ENCODE measurements around the gene RAD18.
A peak's percentile ranks its signal among the peaks of the same experiment; 100 is the strongest.

RAD18 gene, protein sequence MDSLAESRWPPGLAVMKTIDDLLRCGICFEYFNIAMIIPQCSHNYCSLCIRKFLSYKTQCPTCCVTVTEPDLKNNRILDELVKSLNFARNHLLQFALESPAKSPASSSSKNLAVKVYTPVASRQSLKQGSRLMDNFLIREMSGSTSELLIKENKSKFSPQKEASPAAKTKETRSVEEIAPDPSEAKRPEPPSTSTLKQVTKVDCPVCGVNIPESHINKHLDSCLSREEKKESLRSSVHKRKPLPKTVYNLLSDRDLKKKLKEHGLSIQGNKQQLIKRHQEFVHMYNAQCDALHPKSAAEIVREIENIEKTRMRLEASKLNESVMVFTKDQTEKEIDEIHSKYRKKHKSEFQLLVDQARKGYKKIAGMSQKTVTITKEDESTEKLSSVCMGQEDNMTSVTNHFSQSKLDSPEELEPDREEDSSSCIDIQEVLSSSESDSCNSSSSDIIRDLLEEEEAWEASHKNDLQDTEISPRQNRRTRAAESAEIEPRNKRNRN

GRCh38 chr3:8963137-8963853, at the start of gene RAD18:
RAD18 (minus strand) TSS chr3:8963472; CDS start chr3:8963385, 87 bp downstream.
- Mint-ChIP-seq H3K4me1 (peaks cover 18 to 40% of the 10 kb centered on the region in 2 donors), H3K9me3 (no peaks in the 10 kb centered on the region), H3K36me3 (peaks cover 16 to 25% of the 10 kb centered on the region in 2 donors), H3K27me3 (peaks cover 2 to 10% of the 10 kb centered on the region in 2 donors), H3K4me3 (peak within 1 kb of the TSS; percentile 98 to 100), H3K27ac (peak within 1 kb of the TSS; percentile 97)
- DNase-seq: peak; percentile 91
- ATAC-seq (replicated peaks): peak; percentile 88 to 93

- no peak overlapping the region for H3K27ac Mint-ChIP-seq
- no peak overlapping the region for H3K4me3 Mint-ChIP-seq
- peaks cover 0 to 1% of the 10 kb centered on the region in 2 donors for H3K9me3 Mint-ChIP-seq
- no peaks in the 10 kb centered on the region for H3K36me3 Mint-ChIP-seq
- peaks cover 8 to 12% of the 10 kb centered on the region in 2 donors for H3K27me3 Mint-ChIP-seq
- DNase-seq: no peak
- H3K4me1 Mint-ChIP-seq: no peaks in the 10 kb centered on the region
- no peak for ATAC-seq (replicated peaks)
Observed at GRCh38 chr3:9012521-9012920, 49.2 kb upstream of the RAD18 start.

- H3K9me3 Mint-ChIP-seq: peaks cover 0 to 1% of the 10 kb centered on the region in 2 donors
- H3K36me3 Mint-ChIP-seq: no peaks in the 10 kb centered on the region
- no peak for ATAC-seq (replicated peaks)
- H3K27me3 Mint-ChIP-seq: peaks cover 2 to 5% of the 10 kb centered on the region in 2 donors
- H3K4me3 Mint-ChIP-seq: no peak overlapping the region
- H3K27ac Mint-ChIP-seq: no peak overlapping the region
- H3K4me1 Mint-ChIP-seq: no peaks in the 10 kb centered on the region
- DNase-seq: no peak
Observed at GRCh38 chr3:9009976-9010545, 46.8 kb upstream of the RAD18 start.

DNA sequence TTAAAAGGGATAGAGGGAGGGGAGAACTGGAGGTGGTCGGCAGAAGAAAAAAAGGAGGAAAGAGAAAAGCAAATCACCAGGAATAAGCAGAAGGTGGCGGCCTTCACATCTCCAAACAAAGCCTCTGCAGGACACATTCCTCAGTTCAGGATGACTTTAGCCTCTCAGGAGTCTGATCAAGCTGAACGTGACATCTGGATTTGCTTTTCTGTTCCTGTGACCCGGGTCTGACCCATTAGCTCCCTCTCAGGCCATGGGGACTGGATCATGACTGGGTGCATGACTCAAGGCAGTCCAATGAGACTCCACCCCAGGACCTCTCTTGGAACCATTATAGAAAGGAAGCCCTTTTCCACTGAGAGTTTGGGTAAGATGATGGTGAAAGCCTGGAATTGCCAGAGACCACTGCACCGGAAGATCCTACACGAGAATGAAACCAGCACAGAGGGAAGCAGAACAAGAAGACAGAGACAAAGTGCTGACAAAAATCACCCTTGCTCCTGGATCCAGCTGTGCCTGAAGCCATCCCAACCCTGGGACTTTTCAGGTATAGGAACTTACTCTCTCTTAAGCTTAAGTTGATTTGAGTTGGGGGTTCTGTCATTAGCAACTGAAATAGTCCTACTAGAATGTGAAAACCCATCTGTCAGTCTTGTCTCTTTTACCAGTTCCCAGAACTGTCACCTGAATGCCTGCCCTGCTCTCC, 45.4 kb upstream of the RAD18 start:
- no peak for DNase-seq
- no peak overlapping the region for H3K27ac Mint-ChIP-seq
- ATAC-seq (replicated peaks): no peak

DNA sequence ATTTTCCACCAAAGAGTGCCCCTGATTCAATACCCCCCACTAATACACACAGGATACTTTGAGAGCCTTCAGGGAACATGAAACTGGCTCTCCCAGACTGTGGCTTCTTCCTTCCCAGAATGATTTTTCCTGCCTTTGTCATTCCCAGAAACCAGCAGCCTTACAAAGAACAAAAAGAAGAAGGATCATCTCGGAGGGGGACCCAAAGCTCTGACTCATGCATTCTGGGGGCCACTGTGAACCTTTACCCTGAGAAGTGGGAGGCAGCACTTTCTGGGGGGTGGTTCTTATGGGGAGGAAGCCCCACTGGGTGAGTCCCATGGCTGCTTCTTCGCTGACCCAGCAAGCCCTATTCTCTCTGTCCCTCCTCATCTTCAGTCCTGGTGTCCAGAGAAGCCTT, 44.7 kb upstream of the RAD18 start:
- Mint-ChIP-seq H3K9me3 (peaks cover 0 to 4% of the 10 kb centered on the region in 2 donors), H3K36me3 (no peaks in the 10 kb centered on the region), H3K4me1 (no peaks in the 10 kb centered on the region), H3K27ac (no peak overlapping the region), H3K27me3 (peaks cover 0 to 3% of the 10 kb centered on the region in 2 donors), H3K4me3 (no peak overlapping the region)
- DNase-seq (no peak), ATAC-seq (replicated peaks) (no peak)

More for the DNA sequence above, 45.4 kb upstream of the RAD18 start:
- Mint-ChIP-seq H3K4me3 (no peak overlapping the region), H3K9me3 (peaks cover 0 to 5% of the 10 kb centered on the region in 2 donors), H3K36me3 (no peaks in the 10 kb centered on the region), H3K4me1 (no peaks in the 10 kb centered on the region), H3K27me3 (peaks cover 0 to 3% of the 10 kb centered on the region in 2 donors)

GRCh38 chr3:9007213-9007612, 43.9 kb upstream of the RAD18 start:
- Mint-ChIP-seq H3K27ac (no peak overlapping the region), H3K4me1 (no peaks in the 10 kb centered on the region), H3K4me3 (no peak overlapping the region), H3K9me3 (peaks cover 0 to 4% of the 10 kb centered on the region in 2 donors), H3K36me3 (no peaks in the 10 kb centered on the region), H3K27me3 (peaks cover 0 to 3% of the 10 kb centered on the region in 2 donors)
- DNase-seq (no peak), ATAC-seq (replicated peaks) (no peak)

GRCh38 chr3:9000041-9000440, 36.8 kb upstream of the RAD18 start:
- no peak overlapping the region for H3K4me3 Mint-ChIP-seq
- no peaks in the 10 kb centered on the region for H3K4me1 Mint-ChIP-seq
- no peak for DNase-seq
- no peak overlapping the region for H3K27ac Mint-ChIP-seq
- peaks cover 0 to 8% of the 10 kb centered on the region in 2 donors for H3K27me3 Mint-ChIP-seq
- H3K36me3 Mint-ChIP-seq: no peaks in the 10 kb centered on the region
- ATAC-seq (replicated peaks): no peak
- peaks cover 0 to 4% of the 10 kb centered on the region in 2 donors for H3K9me3 Mint-ChIP-seq

DNA sequence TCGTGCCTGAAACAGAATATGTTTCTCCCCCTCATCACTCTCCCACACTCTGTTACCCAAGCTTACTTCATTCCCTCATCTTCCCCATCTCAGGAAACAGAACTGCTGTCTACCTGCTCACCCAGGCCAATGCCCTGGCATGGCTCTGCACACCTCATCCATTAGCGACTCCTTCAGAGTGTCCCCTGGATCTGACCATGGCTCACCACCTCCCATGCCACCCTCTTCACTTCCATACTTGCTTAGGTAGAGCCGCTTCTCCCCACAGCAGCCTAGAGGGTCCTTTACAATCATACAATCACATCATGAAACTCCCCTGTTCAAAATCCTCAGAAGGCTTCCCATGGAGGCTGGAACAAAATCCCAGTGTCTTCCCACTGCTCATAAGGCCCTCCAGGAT, 33.9 kb upstream of the RAD18 start:
- ATAC-seq (replicated peaks) (no peak), DNase-seq (no peak)
- Mint-ChIP-seq H3K4me1 (no peaks in the 10 kb centered on the region), H3K9me3 (no peaks in the 10 kb centered on the region), H3K36me3 (no peaks in the 10 kb centered on the region), H3K27me3 (peaks cover 0 to 8% of the 10 kb centered on the region in 2 donors), H3K4me3 (no peak overlapping the region), H3K27ac (no peak overlapping the region)

DNA sequence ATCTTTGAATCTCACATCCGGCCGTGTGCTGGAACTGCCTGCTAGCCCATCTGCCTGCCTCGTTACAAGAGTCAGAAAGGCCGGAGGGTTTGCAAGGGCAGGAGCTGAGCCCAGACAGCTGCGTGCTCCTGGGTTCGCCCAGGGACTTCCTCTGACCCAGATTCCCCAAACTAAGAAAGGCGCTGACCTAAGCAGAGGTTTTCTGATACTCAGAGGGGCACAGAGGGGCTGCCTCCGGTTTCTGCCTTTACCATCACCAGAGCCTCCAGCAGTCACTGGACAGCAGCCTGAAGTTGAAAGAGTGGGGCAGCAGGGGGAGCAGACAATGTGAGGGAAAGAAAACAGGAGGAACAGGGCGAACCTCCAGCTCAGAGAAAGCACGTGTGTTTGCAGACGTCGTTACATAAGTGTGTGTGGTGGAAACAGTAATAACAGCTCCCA, 33.4 kb upstream of the RAD18 start:
- Mint-ChIP-seq H3K9me3 (no peaks in the 10 kb centered on the region), H3K36me3 (no peaks in the 10 kb centered on the region)
- no peak for ATAC-seq (replicated peaks)

GRCh38 chr3:8996216-8996615, 32.9 kb upstream of the RAD18 start:
- Mint-ChIP-seq H3K4me3 (no peak overlapping the region), H3K4me1 (no peaks in the 10 kb centered on the region), H3K27ac (no peak overlapping the region), H3K27me3 (peaks cover 0 to 8% of the 10 kb centered on the region in 2 donors), H3K9me3 (no peaks in the 10 kb centered on the region), H3K36me3 (no peaks in the 10 kb centered on the region)
- no peak for DNase-seq
- ATAC-seq (replicated peaks): no peak

More for the DNA sequence above, 33.4 kb upstream of the RAD18 start:
- DNase-seq: no peak
- H3K27me3 Mint-ChIP-seq: peaks cover 0 to 8% of the 10 kb centered on the region in 2 donors
- H3K4me3 Mint-ChIP-seq: no peak overlapping the region
- H3K27ac Mint-ChIP-seq: no peak overlapping the region
- H3K4me1 Mint-ChIP-seq: no peaks in the 10 kb centered on the region

GRCh38 chr3:8994226-8994625, 31.0 kb upstream of the RAD18 start:
- no peaks in the 10 kb centered on the region for H3K36me3 Mint-ChIP-seq

GRCh38 chr3:8993331-8993730, 30.1 kb upstream of the RAD18 start:
- no peaks in the 10 kb centered on the region for H3K9me3 Mint-ChIP-seq
- H3K27me3 Mint-ChIP-seq: peaks cover 0 to 5% of the 10 kb centered on the region in 2 donors
- no peak overlapping the region for H3K27ac Mint-ChIP-seq
- DNase-seq (no peak), ATAC-seq (replicated peaks) (no peak)
- no peak overlapping the region for H3K4me3 Mint-ChIP-seq
- H3K36me3 Mint-ChIP-seq: no peaks in the 10 kb centered on the region
- H3K4me1 Mint-ChIP-seq: no peaks in the 10 kb centered on the region

More at GRCh38 chr3:8994226-8994625, 31.0 kb upstream of the RAD18 start:
- Mint-ChIP-seq H3K4me3 (no peak overlapping the region), H3K27me3 (peaks cover 0 to 8% of the 10 kb centered on the region in 2 donors), H3K9me3 (no peaks in the 10 kb centered on the region), H3K4me1 (no peaks in the 10 kb centered on the region), H3K27ac (no peak overlapping the region)
- ATAC-seq (replicated peaks): no peak
- no peak for DNase-seq

- Mint-ChIP-seq H3K27me3 (peaks cover 0 to 5% of the 10 kb centered on the region in 2 donors), H3K36me3 (no peaks in the 10 kb centered on the region), H3K4me1 (peaks cover 0 to 2% of the 10 kb centered on the region in 2 donors), H3K9me3 (no peaks in the 10 kb centered on the region), H3K4me3 (no peak overlapping the region), H3K27ac (no peak overlapping the region)
- ATAC-seq (replicated peaks) (no peak), DNase-seq (no peak)
Observed at GRCh38 chr3:8992854-8993253, 29.6 kb upstream of the RAD18 start.

DNA sequence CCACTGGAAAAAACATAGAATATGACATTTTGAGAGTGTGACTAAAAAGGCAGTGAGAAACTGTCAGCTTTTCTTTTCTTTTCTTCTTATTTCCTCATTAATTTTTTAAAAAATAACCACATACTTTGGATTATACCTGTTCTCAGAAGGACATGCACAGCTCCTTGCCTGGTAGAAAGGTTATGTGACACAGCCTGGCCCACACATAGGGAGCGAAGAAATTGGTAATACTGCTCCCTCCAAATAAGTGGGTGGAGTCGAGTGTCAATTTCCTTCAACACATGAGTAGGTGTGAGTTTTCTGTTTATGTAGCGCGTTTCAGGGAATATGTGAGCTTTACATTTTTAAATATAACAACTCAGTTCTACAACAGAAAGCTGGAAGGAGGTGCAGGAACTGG, 28.9 kb upstream of the RAD18 start:
- peaks cover 0 to 7% of the 10 kb centered on the region in 2 donors for H3K4me1 Mint-ChIP-seq
- H3K9me3 Mint-ChIP-seq: no peaks in the 10 kb centered on the region
- no peaks in the 10 kb centered on the region for H3K36me3 Mint-ChIP-seq
- no peak for ATAC-seq (replicated peaks)
- DNase-seq: no peak
- H3K27ac Mint-ChIP-seq: no peak overlapping the region
- peaks cover 0 to 2% of the 10 kb centered on the region in 2 donors for H3K27me3 Mint-ChIP-seq
- no peak overlapping the region for H3K4me3 Mint-ChIP-seq
